Right kidney (tissue), 1 donor: ENCODE results near the gene CYP4A22.
"Not testable (repeated sequence)": the region's sequence is repeated elsewhere in the genome, so short reads cannot be mapped to it uniquely, and the experiment has no call there.

Experiments
- DNase-seq: peaks from one replicate; pipeline ENCODE4 v3.0.0-alpha.2; 2016

Gene CYP4A22

DNA sequence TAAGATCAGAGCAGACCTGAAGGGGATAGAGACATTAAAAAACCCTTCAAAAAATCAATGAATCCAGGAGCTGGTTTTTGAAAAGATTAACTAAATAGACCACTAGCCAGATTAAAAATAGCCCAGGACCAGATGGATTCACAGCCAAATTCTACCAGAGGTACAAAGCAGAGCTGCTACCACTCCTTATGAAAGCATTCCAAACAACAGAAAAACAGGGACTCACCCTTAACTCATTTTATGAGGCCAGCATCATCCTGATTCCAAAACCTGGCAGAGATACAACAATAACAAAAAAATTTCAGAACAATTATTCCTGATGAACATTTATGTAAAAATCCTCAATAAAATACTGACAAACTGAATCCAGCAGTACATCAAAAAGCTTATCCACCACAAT is 19.2 kb downstream of the CYP4A22 start:
- DNase-seq: not testable (repeated sequence)

DNA sequence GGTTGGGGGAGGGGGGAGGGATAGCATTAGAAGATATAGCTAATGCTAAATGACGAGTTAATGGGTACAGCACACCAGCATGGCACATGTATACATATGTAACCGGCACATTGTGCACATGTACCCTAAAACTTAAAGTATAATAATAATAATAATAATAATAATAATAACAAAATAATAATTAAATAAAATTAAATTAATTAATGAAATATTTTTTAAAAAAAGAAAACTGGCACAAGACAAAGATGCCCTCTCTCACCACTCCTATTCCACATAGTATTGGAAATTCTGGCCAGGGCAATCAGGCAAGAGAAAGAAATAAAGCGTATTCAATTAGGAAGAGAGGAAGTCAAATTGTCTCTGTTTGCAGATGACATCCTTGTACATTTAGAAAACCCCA is 20.7 kb downstream of the CYP4A22 start:
- not testable (repeated sequence) for DNase-seq

DNA sequence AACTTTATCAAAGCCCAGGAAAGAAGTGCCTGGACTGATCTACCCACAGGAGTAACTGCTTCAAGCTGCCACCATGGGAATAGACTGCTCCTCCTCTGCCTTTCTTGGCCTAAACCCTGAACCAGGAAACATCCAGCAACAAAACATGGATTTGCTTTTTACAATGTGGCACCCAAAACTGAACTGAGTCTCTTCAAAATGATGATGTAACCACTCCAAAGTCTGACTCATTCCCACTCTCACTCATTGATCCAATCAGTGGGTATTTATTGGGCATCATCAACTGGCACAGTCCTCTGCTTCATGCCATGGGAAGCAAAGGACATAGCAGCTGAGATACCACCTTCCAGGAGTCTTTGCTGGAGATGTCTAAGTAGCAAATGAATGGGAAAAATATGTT is 23.5 kb downstream of the CYP4A22 start:
- no peak for DNase-seq

DNA sequence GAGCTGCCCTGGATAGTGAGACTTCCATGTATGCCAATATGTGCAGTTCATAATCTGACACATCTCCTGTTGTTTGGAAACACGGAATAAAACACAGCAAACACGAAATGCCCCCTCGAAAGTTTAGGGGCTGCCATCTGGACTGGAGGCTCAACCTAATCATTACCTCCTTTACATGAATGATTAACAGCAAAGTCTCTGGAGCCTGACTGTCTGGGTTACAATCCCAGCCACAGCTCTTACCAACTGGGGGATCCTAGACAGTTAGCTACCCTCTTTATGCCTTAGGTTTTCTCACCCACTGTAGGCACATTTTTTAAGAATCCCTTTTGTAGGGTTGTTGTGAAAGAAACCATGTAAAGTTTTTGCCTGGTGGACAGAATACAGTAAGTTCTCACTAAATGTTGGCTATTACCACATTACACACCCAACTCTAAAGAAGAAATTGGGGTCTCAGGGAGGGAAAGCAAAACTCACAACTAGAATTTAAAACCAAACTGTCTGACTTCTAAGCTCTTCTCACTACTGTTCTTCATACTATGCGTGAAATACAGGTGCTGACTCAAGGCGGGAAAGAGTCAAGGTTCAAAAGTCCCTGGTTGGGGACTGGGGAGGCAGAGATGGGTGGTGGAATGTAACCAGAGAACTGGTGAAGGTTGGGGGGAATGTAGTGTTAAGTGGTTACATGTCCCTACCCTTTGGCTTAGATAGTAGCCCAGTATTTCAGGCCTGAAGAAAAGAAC is 24.2 kb downstream of the CYP4A22 start:
- DNase-seq: no peak

DNA sequence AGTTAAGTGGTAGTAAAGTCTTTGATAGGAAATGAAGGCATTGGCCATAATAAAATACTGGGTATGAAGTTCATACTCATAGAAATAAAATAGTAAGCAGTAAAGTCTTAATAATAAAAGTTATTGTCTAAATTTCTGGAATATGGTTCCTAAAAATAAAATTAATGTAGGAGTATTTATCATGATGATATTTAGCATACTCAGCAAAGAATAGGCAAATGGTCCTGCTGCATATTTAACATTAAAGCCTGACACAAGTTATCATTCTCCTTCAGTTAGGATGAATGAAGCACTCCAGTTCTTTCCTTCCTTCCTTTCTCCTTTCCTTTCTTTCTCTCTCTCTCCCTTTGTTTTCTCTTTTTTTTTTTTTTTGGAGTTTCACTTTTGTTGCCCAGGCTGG is 27.3 kb downstream of the CYP4A22 start:
- no peak for DNase-seq

DNA sequence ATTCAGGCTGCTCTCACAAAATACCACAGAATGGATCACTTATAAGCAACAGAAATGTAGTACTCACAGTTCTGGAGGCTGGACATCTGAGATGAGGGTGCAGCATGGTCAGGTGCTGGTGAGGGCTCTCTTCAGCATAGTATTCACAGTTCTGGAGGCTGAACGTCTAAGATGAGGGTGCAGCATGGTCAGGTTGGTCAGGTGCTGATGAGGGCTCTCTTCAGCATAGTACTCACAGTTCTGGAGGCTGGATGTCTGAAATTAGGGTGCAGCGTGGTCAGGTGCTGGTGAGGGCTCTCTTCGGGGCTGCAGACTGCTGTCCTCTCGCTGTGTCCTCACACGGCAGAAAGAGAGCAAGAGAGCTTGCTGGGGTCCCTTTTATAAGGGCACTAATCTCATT is 35.5 kb downstream of the CYP4A22 start:
- no peak for DNase-seq

DNA sequence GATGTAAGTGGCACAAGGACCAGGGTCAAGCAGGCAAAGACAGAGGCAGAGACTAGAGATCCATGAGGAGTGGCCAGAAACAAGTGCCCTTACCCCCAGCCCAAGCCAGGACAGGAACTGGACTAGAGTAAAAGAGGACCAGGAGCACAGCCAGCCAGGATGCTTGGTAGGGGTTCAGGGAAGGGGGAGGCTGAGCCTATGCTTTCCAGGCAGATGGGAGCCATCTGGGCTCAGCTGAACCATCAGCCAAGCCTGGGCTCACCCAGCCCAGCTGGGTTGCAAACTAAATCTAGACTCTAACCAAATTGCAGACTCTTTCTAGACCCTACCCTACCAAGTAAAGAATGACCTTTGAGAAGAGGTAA is 37.4 kb downstream of the CYP4A22 start:
- no peak for DNase-seq

DNA sequence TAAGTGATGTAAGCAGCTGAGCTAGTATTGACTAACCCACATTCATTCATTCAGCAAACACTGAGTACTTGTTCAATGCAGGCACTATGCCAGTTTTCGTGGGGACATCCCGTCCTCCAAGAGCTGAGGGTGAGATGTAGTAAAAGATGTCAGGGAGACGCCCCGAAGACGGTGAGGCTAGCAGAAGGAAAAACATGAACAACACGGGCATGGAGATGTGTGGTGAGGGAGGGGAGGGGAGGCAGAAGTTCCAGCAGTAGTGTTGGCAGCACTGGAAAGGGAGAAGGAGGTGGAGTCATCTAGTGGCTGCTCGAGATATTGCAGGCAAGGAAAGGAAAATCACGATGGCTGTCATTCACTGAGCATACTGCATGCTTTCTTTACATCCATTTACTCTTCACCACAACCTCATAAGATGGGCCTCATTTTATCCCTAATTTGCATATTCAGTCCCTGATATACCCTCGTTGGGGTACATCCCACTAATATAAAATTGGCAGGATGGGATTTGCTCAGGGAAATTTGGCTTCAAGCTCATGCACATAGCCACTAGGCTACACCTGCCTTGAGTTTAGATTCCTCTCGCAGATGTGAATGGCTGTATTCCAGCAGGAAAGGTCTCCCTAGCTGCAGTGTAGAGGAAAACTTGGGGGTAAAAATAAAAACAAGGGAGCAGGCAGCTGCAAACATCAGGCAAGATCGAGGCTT is 38.1 kb downstream of the CYP4A22 start:
- DNase-seq: peak; percentile 52

DNA sequence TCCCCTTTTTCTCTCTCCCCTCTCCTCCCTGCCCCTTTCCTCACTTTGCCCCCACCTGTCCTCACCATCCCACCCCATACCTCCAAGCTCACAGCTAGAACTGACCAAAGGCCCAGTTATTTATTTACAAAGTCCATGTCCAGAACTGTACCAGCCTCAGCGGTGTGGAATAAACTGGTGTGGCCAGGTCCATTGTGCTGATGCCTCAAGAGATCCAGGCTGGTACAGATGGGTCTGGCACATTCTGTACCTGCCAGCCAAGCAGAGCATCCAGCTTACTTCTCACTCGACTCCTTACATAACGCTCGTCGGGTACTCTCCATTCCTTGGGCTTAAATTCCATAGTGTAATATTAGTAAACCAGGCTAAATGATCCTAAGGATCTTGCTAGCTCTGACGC is 40.8 kb downstream of the CYP4A22 start:
- no peak for DNase-seq

DNA sequence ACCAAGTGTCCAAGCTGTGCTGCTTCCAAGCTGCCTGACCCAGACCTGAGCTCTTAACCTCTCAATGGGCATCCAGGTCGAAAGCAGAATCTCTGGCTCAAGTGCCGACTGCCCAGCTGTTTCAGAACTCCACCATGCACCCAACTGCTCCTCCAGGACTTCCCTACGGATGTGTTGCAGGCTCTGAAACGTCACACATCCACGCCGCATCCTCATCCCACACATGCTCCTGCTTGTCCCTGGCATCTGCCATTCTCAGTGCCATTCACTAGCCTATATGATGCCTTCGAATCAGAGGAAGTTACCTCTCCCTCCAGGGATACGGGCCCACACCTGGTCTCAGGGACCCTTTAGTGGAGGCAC is 41.4 kb downstream of the CYP4A22 start:
- DNase-seq: no peak

DNA sequence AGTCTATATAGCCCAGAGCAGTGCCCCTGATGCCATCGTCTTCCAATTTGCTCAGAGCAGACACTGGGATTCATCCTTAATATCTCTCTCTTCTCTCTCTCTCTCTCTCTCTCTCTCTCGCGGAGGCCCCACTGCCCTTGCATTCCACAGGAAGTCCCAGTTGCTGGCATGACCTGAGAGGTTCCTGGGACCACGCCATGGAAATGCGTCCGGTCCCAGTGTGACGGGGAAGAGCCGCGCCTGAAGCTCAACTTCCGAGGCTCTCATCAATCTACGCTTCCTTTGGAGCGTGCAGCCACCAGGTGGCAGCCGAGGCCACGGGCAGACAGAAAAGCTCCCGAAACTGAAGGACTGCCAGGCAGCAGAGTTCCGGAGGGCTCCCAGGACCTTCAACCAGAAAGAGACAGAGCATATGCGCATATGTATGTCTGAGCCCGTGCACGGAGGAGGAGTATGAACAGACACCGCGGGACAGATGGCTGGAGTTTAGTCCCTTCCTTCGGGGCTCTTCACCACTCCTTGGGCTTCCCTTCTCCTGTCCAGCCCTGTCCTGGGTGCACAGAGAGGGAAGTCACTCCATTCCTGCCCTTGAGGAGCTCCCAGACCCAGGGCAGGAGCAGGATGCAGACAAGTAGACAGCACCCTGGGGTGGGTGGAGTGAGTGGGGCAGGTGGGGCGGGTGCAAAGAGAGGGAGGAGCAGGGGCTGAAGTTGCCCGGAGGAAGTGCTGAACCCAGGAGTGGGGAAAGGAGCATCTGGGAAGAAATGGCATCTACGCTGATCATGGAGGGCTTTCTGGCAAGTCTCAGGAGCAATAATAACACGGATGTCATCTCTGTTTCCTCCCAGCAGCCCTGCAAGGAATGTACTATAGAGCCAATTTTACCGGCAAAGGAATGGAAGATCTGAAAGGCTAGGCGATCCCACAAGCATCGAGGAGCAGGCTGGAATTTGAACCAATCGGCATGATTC is 42.1 kb downstream of the CYP4A22 start:
- peak; percentile 80 for DNase-seq

DNA sequence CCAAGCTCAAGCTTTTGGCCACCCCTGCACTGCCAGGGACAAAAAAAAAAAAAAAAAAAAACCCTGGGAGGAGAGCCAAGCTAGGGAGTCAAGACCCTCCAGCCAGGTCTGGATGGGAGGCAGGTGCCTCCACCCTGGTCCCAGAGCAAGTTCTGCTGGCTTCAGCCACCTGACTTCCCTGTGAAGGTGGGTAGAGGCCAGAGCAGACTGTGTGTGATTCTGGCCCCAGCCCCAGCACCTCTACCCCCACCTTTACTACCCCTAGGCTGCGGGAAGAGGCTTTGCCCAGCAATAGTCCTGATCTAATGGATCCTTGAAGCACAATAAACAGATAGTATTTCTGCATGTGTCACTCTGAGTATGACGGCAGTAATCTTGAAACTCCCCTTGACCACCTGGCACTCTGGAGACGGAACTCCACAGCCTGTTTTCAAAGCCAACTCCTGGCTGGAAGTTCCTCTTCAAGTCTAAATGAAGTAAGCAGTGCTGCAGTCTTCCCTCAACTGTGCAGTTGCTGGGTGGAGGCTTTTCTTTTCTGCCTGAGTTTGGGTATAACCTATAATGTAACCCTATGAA is 42.8 kb downstream of the CYP4A22 start:
- no peak for DNase-seq

DNA sequence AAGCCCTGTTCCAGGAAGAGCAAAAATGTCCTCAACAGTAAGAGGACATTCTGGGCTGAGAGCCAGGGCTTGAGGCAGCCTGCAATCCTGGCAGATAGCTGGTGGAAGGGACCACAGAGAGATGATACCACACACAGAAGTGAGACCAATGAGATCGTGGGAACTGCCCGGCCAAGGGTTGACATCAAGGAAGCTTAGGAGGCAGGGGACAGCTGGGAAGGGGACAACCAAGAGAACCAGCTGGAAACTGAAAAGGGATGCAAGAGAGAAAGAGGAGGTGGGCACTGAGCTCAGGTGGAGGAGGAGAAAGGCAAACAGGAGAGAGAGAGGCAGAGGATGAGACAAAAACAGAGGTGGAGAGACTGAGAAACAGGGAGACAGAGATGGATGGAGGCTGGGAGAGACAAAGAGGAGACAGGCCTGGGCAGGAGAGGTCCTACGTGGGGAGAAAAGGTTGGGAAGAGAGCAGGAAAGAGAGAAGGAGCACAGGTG is 43.4 kb downstream of the CYP4A22 start:
- DNase-seq: no peak

DNA sequence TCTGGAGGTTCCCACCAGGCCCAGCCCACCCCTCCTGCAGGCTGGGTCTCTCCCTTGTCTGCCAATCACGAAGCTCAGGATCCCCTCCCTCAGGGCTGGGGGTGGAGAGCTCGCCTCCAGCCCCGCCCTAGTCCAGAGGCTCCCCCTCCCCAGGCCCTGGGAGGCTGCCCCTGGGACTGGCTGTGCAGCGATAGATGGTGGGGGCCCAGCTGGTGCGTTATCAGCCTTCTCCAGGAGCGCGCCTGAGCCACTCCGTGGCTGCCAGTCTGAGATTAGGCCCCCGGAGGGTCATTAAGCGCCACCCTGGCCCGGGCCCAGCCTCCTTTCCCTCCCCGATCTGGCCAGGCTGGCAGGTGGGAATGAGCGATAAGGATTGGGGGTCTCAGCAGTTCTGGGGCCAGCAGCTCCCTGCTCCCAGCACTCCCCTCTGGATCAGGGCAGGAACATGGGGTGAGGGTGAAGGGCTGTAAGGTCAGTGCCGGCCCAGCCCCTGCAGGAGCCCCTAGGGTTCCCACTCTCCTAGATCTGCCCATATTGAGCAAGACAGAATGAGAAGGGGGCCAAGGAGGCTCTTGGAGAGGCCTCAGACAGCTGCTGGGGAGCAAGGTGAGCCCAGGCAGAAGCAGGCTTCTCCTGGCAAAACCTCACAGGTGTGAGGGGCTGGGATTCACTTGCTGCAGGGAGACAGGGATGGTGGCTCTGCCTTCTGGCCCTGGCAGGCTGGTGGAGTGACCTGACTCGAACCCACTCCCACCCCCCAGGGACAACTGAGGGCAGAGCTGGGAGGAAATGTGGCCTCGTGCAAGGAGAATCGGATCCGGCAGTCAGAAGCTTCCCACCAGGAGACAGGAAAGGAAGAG is 44.1 kb downstream of the CYP4A22 start:
- DNase-seq: no peak

DNA sequence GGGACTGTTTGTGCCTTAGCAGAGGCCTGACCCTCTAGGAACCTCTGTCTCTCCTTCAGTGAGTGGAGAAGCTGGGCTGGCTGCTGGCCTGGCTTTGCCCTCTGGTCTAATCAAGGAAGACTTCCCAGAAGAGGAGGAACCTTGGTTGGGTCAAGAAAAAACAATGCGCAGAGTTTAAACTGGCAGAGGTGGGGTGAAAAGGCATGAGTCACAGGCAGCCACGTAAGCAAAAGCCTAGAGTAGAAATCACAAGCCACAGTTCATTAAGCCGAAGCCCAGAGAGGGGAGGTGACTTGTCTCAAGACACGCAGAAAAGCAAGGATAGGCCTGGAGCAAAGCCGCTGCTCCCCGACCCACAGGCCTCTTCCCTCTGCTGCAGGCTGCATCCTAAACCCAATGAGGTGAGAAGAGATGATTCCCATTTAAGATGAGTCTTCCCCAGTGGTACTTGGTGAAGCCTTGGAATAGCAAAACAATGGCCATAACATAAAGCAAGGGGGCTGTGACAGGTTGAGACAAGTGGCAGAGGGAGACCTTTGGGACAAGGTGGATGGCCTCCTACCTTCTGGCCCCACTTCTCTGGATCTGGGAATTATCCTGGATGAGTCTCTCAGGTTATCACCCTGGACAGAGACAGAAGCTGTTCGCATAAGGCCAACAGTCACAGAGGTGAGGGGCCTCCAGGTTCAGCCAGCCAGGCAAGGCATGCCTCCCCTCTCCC is 44.9 kb downstream of the CYP4A22 start:
- DNase-seq: no peak

DNA sequence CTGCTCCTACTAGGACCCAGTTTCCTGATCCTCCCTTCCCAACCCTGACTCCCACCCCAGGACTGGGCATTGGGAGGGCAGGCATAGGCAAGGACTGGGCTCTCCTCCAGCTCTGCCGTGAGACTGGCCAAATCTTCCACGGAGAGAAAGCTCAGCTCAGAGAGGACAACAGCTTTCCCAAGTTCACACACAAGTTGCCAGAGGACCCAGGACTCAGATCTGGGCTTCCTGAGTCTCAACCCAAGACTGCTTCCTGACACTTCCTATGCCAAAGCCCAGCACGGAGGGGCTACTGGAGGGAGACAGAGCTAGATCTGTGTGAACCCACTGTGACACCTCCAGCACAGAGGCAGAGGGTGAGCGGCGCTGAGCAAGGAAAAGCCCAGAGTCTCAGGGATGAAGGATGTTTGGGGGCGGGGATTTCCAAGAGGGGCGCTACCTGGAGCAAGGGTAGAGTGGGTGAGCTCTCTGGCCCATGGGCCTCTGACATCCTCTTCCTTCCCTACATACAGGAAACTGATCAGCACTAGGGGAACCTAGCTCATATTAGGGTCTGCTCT is 45.5 kb downstream of the CYP4A22 start:
- no peak for DNase-seq

DNA sequence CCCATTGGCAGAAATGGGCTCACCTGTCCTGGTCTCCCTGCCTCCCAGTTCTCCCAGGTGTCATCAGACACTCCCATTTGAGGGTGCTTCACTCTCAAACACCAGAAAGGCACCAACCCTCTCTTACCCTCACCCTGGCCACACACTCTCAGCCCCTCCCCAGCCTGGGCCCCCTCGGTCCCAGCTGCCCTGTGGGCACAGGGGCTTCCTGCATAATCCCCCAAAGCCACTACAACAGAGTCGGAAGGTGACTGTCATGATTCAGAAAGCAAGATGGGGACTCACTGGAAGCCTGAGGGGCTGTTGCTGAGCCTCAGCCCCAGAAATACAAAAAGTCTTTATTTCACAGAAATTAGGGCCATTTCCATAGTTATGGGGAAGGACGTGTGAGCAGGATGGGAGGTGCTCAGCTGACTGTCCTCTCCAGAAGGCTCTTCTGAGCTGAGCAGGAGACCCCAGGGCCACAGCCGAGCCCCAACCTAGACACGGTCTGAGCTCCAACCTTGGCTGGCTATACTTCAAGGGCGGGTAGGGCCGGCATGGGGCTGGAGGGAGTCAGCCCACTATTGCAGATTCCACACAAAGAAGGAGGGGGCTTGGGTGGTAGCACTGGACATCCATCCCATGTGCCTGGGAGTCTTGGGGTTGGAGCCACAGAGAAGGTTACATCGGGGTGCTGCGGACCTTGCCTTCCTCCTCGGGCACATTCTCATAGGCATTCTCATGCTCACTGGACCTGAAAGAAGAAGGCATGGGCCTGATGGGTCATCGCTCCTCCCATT is 46.3 kb downstream of the CYP4A22 start:
- DNase-seq: no peak

DNA sequence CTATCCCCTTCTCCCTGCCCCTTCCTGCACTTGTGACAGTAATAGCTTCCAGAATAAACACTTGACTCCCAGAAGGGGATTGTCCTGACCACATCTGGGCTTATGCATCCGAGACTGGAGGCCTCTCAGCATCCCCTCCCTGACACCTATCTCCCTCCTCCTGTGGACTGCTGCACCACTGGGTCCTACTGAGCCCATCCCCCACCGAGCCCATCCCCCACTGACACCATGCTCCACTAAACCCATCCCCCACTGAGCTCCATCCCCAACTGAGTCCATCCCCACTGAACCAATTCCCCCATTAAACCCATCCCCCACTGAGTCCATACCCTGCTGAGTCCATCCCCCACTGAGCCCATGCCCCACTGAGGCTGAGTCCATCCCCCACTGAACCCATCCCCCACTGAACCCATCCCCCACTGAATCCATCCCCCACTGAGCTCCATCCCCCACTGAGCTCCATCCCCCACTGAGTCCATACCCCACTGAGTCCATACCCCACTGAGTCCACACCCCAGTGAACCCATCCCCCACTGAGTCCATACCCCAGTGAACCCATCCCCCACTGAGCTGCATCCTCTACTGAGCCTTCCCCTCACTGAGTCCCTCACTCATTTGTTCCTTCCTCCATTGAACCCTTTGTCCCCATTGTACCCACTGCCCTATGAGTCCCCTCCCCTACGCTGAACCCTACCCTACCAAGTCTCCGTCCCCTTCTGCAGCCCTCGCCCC is 47.0 kb downstream of the CYP4A22 start:
- no peak for DNase-seq
